ENCODE results near the gene MED27.

MED27 gene

DNA sequence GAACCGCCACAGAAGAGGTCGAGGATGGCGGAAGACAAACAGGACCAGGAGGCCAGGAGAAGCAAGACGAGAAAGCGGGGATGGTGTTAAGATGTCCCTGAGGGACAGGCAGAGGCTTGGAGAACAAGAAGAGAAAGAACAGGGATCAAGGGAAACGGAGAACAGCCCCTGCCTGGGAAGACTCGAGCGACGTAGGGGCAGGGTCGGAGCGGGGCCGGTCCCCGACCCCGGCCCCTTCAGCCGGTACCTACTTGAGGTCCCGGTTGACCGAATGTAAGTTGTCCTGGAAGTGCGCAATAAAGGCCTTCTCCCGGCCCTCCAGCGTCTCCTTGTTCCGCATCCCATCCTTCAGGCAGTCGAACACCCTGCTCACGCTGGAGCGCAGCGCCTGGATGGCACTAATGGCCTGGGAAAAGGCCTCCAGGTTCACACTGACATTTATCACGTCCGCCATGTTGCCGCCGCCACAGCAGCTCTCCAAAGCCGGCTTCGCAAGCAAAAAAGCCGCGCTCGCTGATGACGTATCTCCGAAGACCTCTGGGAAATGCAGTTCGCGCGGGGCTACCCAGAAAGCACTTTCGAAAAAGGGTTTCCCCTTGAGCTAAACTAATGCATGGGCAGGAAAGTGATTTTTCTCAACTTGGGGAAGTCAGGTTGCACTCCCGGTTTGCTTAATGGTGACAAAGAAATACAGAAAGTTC is at the start of gene MED27:
TSS of gene MED27 (minus strand) at position 477 of the 701 bp plus-strand sequence. CDS start at position 454, 23 bp downstream.
- Histone ChIP-seq H3K27ac (peak within 1 kb of the TSS in 20 of 21 experiments; percentile 54 to 92 (median 80)), H3K4me3 (peak within 1 kb of the TSS; percentile 62 to 90 (median 77))

DNA sequence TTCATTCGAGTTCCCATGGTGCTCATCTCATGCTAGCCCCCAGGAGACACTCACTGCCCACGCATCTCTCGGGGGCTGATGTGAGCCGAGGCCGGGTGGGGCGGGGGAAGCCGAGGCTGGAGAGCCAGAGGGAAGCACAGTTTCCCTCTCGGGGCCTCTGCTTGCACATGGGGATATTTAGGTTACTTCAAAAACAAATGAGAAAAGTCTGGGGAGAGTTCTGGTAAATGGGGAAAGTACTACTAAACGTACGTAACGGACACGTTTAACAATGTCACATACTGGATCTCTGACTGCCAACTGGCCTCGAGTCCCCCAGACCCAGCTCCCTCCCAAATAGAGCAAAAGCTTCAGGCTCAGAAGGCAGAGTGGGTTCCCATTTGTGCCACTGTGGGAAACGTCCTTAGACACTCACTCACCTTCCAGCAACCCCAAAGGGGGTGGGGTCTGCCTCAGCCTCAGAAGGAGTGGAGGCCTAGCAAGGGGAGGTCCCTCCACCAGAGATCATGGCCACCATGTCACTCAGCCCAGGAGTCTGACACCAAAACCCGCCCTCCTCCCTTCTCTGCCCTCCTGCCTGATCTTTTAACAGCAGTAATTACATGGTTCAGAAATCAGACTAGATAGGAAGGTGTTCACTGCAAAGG is 48.3 kb upstream of the MED27 start:
- Histone ChIP-seq H3K4me3 (no peak overlapping the region), H3K27ac (no peak overlapping the region)

DNA sequence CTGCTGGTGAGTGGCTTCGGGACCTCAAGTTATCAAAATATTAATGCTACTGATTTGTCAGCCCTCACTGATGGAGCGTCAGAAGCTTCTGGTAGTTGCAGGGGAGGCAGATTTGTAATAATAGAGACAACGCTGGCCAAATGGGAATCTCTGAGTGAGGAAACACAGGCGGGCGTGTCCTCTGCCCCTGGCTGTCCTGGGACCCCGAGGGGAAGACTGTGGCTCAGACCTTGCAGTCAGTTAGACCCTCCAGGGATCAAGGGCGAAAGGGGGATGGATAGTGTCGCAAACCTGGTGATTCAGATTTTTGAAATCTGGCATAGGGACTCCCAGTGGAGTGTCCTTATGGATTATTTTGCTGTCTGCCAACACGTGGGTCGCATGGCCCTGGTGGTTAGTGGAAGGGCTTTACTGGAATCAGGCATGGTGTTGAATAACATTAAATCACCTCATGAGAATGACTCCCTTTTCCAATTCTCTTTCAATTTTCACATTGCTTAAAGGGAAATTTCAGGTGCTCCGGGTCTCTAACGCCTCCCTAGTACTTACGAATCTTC is 47.1 kb upstream of the MED27 start:
- Histone ChIP-seq H3K4me3 (no peak overlapping the region), H3K27ac (no peak overlapping the region)

- H3K27ac ChIP-seq, result no peak overlapping the region
- H3K4me3 ChIP-seq, result peak overlapping the region in 1 of 7 experiments; percentile 17
Observed at GRCh38 chr9:132125944-132126679, 46.4 kb upstream of the MED27 start.

DNA sequence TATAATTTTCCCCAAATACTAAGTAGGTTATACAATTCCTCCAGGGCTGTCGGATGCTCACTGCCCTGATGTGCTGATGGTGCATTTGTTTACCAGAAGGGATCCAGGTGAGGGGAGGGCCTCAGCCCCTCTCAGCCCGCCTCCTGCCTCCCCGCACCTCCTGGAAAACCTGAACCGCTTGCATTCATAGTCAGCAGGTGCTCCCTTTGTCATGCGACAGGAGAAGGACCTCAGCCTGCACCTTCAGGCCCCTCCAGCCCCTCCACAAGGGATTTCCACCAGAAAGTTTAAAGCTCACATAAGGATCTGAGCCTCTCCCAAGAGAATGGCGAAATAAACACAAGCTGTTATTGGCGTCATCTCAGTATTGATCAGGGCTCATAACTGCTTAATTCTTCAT is 45.7 kb upstream of the MED27 start:
- Histone ChIP-seq H3K27ac (no peak overlapping the region), H3K4me3 (no peak overlapping the region)

DNA sequence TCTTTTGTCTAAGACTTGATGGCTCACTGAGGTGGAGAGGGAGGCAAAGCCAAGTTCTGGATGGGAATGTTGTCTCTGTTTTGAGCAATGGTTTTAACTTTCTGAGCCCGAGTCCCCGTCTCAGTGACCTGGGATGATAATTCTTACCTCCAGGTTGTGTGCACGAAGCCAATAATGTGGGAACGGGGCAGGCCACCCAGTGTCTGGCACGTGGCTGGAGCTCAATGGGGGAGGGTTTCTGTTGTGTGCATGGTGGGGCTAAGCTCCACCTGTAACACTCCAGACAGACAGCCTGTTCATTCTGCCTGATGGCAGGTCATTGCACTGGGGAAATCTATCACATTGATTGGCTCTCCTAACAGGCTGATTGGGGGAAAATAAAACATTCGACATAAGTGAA is 45.1 kb upstream of the MED27 start:
- no peak overlapping the region for H3K4me3 ChIP-seq
- H3K27ac ChIP-seq, result no peak overlapping the region

GRCh38 chr9:132121021-132121420 is 41.4 kb upstream of the MED27 start:
- no peak overlapping the region for H3K27ac ChIP-seq

GRCh38 chr9:132117694-132118093 is 38.0 kb upstream of the MED27 start:
- Histone ChIP-seq H3K4me3 (no peak overlapping the region), H3K27ac (no peak overlapping the region)

More at GRCh38 chr9:132121021-132121420, 41.4 kb upstream of the MED27 start:
- H3K4me3 ChIP-seq, result no peak overlapping the region

DNA sequence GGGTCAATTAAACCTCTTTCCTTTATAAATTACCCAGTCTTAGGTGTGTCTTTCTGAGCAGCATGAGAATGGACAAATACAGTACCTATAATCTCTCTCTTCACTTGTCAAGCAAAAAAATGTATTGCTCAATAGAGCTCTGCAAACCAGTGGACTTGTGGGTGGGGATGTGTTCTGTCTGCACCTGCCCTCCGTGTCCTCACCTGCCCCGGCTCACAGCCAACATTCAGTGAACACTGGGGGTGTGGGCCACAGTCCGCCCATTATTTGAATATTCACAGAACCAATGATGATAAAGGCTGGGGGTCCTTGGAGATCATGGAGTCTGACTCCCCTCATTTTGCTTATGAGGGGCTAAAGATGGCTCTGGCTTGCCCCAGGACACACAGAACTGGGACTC is 36.9 kb upstream of the MED27 start:
- no peak overlapping the region for H3K27ac ChIP-seq

GRCh38 chr9:132114102-132114707 is 34.5 kb upstream of the MED27 start:
- Histone ChIP-seq H3K4me3 (no peak overlapping the region), H3K27ac (no peak overlapping the region)

More for the DNA sequence above, 36.9 kb upstream of the MED27 start:
- no peak overlapping the region for H3K4me3 ChIP-seq

DNA sequence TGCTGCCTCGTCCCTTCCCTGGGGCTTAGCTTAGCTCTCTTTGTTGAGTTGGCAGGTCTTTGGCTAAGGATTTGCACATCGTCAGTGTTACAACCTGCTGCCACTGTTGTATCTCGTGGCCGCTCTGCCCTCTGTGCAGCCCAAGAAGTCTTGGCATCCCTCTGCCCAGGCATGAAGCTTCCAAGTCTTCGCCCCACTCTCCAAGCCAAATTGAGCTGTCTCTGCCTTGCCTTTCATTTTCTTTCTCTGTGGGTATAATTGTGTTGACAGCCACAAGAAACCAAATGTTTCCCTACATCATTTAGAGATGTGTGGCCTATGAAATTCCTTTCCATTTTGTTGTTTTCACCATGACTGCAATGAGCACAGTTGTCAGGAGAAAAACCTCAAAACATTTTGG is 29.6 kb upstream of the MED27 start:
- Histone ChIP-seq H3K4me3 (no peak overlapping the region), H3K27ac (no peak overlapping the region)

GRCh38 chr9:132108728-132109127 is 29.1 kb upstream of the MED27 start:
- Histone ChIP-seq H3K27ac (no peak overlapping the region), H3K4me3 (no peak overlapping the region)

DNA sequence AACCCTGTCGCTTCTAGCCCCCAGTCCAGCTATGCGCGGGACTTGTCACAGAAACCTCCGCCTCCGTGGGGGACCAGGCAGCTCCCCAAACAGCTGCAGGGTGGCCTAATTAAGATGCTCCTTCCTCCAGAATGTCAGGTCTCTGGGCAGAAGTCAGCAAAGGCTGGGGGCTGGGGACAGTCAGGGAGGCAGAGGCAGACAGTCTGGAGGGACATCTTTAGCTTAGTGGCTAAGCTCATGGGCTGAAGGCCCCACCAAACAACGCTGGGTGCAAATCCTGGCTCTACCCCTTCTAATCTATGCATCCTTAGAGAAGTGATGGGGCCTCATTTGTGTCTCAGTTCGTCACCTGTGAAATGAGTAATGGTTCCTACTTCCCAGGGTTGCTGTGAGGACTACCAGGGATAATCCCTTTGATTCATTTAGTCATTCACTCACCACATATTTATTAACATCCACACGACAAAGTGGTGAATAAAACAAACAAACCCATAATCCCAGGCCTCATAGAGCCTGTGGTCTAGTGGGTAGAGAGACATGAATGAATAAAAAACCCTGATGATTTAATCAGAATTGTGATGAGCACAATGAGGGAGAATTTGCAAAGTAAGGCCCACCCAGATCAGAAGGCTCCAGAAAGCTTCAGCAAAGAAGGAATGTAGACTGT is 20.2 kb upstream of the MED27 start:
- no peak overlapping the region for H3K27ac ChIP-seq
- H3K4me3 ChIP-seq, result no peak overlapping the region

GRCh38 chr9:132099167-132099566 is 19.5 kb upstream of the MED27 start:
- H3K4me3 ChIP-seq, result no peak overlapping the region
- H3K27ac ChIP-seq, result no peak overlapping the region

GRCh38 chr9:132094314-132094791 is 14.7 kb upstream of the MED27 start:
- Histone ChIP-seq H3K27ac (no peak overlapping the region), H3K4me3 (no peak overlapping the region)

- Histone ChIP-seq H3K4me3 (no peak overlapping the region), H3K27ac (no peak overlapping the region)
Observed at GRCh38 chr9:132090771-132091170, 11.1 kb upstream of the MED27 start.

- H3K4me3 ChIP-seq, result no peak overlapping the region
- H3K27ac ChIP-seq, result no peak overlapping the region
Observed at GRCh38 chr9:132087438-132088030, 7.9 kb upstream of the MED27 start.

DNA sequence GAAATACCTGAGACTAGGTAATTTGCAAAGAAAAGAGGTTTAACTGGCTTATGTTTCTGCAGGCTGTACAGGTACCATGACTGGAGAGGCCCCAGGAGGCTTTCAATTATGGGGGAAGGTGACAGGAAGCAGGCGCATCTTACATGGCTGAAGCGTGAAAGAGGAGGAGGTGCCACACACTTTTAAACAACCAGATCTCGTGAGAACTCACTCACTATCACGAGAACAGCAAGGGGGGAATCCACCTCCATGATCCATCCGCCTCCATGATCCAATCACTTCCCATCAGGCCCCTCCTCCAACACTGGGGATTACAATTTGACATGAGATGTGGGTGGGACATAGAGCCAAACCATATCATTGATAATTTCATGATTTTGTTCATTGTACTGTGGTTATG is 2.5 kb upstream of the MED27 start:
- Histone ChIP-seq H3K27ac (no peak overlapping the region), H3K4me3 (no peak overlapping the region)

Data from skin epidermis (tissue), 12 donors.